Measurements from ENCODE around the gene QPCTL. TPM values are rescaled to one million over a fixed set of nuclear protein-coding genes. Genes with fewer than 3 reads are reported as not detected.

QPCTL gene
- total and polyA plus RNA-seq, 2 of the 13 experiments (the other 11 are each of a cell fraction or from before 2014, with no cell fraction given): 16.0 to 19.1 TPM

- TF ChIP-seq ZNF704 (CRISPR knock-in tag; IDR thresholded peaks at IDR 0.05; ENCODE audit: borderline replicate concordance): peak; percentile 51; the same call in 1 of the 2 replicates
- TF ChIP-seq ATF7 (IDR thresholded peaks at IDR 0.05): no peak
- TF ChIP-seq ATF7 (CRISPR knock-in tag; IDR thresholded peaks at IDR 0.05): peak; percentile 45; the same call in 1 of the 2 replicates
- TF ChIP-seq POLR2AphosphoS5 (IDR thresholded peaks at IDR 0.05; ENCODE audit: low read depth, low read length): peak; percentile 98
- TF ChIP-seq SNAPC2 (CRISPR knock-in tag; IDR thresholded peaks at IDR 0.05): peak; percentile 36; the same call in 1 of the 2 replicates
- peak; percentile 39; the same call in 1 of the 2 replicates for TF ChIP-seq RFX3 (CRISPR knock-in tag; IDR thresholded peaks at IDR 0.05)
- TF ChIP-seq KMT2B (CRISPR knock-in tag; IDR thresholded peaks at IDR 0.05): no peak; the same call in 1 of the 2 replicates
- TF ChIP-seq ZBTB38 (CRISPR knock-in tag; IDR thresholded peaks at IDR 0.05): peak; percentile 53; the same call in 1 of the 2 replicates
- 0 out of 2 replicates have a peak, but pooled peaks have one; percentile 33 for TF ChIP-seq KIAA2018 (CRISPR knock-in tag; IDR thresholded peaks at IDR 0.05; ENCODE audit: borderline replicate concordance)
- TF ChIP-seq HDAC1 (CRISPR knock-in tag; IDR thresholded peaks at IDR 0.05): peak; percentile 93
- TF ChIP-seq KAT7 (CRISPR knock-in tag; IDR thresholded peaks at IDR 0.05; ENCODE audit: borderline replicate concordance): 0 out of 2 replicates have a peak, but pooled peaks have one; percentile 34
- TF ChIP-seq FOXK1 (CRISPR knock-in tag; IDR thresholded peaks at IDR 0.05; ENCODE audit: borderline replicate concordance, low read depth): peak; percentile 77; the same call in 1 of the 2 replicates
- TF ChIP-seq ZNF230 (CRISPR knock-in tag; IDR thresholded peaks at IDR 0.05): no peak
- TF ChIP-seq ELF1 (CRISPR knock-in tag; IDR thresholded peaks at IDR 0.05): peak; percentile 61; the same call in 1 of the 2 replicates
- TF ChIP-seq, protein P1, sequence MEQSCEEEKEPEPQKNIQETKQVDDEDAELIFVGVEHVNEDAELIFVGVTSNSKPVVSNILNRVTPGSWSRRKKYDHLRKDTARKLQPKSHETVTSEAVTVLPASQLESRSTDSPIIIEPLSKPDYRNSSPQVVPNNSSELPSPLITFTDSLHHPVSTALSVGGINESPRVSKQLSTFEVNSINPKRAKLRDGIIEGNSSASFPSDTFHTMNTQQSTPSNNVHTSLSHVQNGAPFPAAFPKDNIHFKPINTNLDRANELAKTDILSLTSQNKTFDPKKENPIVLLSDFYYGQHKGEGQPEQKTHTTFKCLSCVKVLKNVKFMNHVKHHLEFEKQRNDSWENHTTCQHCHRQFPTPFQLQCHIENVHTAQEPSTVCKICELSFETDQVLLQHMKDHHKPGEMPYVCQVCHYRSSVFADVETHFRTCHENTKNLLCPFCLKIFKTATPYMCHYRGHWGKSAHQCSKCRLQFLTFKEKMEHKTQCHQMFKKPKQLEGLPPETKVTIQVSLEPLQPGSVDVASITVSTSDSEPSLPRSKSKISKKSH (CRISPR knock-in tag; IDR thresholded peaks at IDR 0.05; ENCODE audit: borderline replicate concordance): no peak
- TF ChIP-seq ZNF605 (CRISPR knock-in tag; IDR thresholded peaks at IDR 0.05): 0 out of 2 replicates have a peak, but pooled peaks have one; percentile 2
- peak; percentile 83; the same call in 2 of the 3 replicates for TF ChIP-seq MXI1 (IDR thresholded peaks at IDR 0.05; ENCODE audit: borderline replicate concordance, low read depth, low read length)
- TF ChIP-seq SRSF1 (optimal IDR thresholded peaks at IDR 0.05; ENCODE audit: low read depth, low read length): peak; percentile 95
- peak; percentile 65; the same call in 1 of the 2 replicates for TF ChIP-seq ZSCAN21 (CRISPR knock-in tag; IDR thresholded peaks at IDR 0.05; ENCODE audit: borderline replicate concordance)
Observed at GRCh38 chr19:45691516-45692186, 815 bp upstream of the QPCTL start, which contains the start of gene SNRPD2 (continued).
